Activated T-helper 2 cell treated with anti-CD3 and anti-CD28 coated beads, Interferon-gamma antibody, Interleukin-2, Interleukin-4, amounts not matched to agents 10 μg/mL and 5 μg/mL and 100 μg/mL, durations not matched to agents 14 hours and 24 hours and 36 hours (primary cell): ENCODE results near the gene TMEM234. TPM values are rescaled to one million over a fixed set of nuclear protein-coding genes. Genes with fewer than 3 reads are reported as not detected.
A peak's percentile ranks its signal among the peaks of the same experiment; 100 is the strongest.

Experiments
- DNase-seq: peaks from one replicate; pipeline ENCODE4 v3.0.0; 2021; ENCODE audit warnings: low spot score
- H3K27ac Mint-ChIP-seq: one replicate; pipeline ENCODE4 v1.8.0; 2021; ENCODE audit warnings: mixed read lengths
- H3K27me3 Mint-ChIP-seq: one replicate; pipeline ENCODE4 v1.8.0; 2021; ENCODE audit warnings: low read depth, mixed read lengths
- H3K36me3 Mint-ChIP-seq: one replicate; pipeline ENCODE4 v1.8.0; 2021; ENCODE audit warnings: low read depth, mixed read lengths
- H3K4me1 Mint-ChIP-seq: one replicate; pipeline ENCODE4 v1.8.0; 2021; ENCODE audit warnings: low read depth, mixed read lengths
- H3K4me3 Mint-ChIP-seq: one replicate; pipeline ENCODE4 v1.8.0; 2021; ENCODE audit warnings: low read depth, mild to moderate bottlenecking, moderate library complexity, mixed read lengths
- H3K9me3 Mint-ChIP-seq: one replicate; pipeline ENCODE4 v1.8.0; 2021; ENCODE audit warnings: mixed read lengths
- intact Hi-C: fragments of 100-400 bp; cut with micrococcal nuclease; formaldehyde crosslinking; loops from one replicate; pipeline ENCODE4 v1.15.1; 2023
- total RNA-seq: library from RNA; stranded (reverse); gene quantifications from 2 replicates; pipeline ENCODE4 v1.2.3, GENCODE V29; 2022

The TMEM234 gene
- total RNA-seq, 1 donor from 2014 or later: 12.1 TPM

DNA sequence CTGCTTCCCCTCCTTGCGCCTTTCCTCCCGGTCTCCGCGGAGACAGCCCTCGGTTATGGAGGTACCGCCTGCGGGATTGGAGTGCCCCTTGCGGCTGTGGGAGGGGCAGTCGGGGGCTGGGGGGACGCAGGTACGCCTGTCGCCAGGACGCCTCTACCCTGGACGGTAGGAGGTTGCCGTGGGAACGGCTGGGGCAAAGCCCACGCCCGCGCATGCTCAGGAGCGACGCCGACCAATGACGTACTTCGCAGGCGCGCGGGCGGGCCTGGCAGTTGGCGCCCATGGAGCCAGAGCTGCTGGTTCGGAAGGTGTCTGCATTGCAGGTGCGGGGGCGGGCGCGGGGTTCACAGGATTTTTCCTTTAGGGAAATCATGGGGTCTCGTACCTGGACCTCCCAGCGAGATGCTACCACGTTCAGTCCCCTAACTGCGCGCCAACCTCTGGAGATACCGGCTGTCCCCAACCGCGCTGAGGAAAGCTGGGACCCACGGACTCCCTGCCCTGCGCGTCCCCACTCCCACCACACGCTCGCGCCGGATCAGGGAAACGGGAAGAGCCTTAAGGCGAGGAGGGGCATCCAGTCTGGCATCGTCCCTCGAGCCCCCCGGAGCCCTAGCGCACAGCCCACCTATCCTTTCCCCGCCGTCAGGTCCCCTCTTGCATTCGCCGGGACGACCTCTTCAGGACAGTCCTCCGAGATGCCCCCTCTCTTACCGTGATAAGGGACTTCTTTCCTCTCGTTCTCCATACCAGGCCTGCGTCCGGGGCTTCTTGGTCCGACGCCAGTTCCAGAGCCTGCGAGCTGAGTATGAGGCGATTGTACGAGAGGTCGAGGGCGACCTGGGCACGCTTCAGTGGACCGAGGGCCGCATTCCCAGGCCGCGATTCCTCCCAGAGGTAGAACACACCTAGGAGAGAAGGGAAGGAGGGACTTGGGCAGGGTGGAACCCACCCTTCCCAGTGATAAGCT is 16.5 kb downstream of the TMEM234 start, which contains the start of gene IQCC:
IQCC (plus strand) TSS at position 271 of the 970 bp plus-strand sequence; CDS start at position 282, 11 bp downstream.
- H3K4me1 Mint-ChIP-seq: peaks cover 28% of the 10 kb centered on the region
- peak; percentile 82 for DNase-seq
- H3K36me3 Mint-ChIP-seq: peaks cover 37% of the 10 kb centered on the region
- peak within 1 kb of the TSS; percentile 87 for H3K4me3 Mint-ChIP-seq
- intact Hi-C loops: loop anchor here (10.0 kb wide), 1 partner anchor 609 kb away; the partner anchor contains the start of genes S100PBP and YARS1
- no peaks in the 10 kb centered on the region for H3K9me3 Mint-ChIP-seq
- H3K27me3 Mint-ChIP-seq: no peaks in the 10 kb centered on the region
- H3K27ac Mint-ChIP-seq: peak within 1 kb of the TSS; percentile 83

DNA sequence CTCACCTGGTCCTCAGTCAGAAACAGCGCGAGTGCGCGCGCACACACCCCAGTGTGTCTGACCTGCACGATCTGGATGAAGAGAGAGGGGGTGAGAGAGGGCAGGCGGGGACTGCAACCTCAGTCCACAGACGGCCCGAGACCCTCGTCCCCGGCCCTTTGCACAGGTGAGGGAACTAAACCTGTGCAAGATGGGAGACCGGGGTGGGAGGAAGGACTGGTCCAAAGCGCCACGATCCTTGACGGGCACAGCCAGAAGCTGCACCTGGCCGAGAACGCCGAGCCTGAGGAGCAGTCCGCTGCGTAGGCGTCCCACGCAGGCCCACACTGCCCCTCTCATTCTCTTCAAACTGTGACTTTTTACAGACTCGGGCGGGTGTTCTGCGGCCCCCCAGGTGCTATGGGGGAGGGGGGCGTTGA is 17.2 kb downstream of the TMEM234 start:
- Mint-ChIP-seq H3K4me3 (peak overlapping the region; percentile 87), H3K9me3 (no peaks in the 10 kb centered on the region), H3K36me3 (peaks cover 37% of the 10 kb centered on the region), H3K4me1 (peaks cover 34% of the 10 kb centered on the region), H3K27ac (peak overlapping the region; percentile 28), H3K27me3 (no peaks in the 10 kb centered on the region)
- intact Hi-C loops: loop anchor here (5.0 to 10.0 kb wide), 3 partner anchors 47 to 610 kb away; partner anchors contain the start of genes BSDC1, LCK, S100PBP and YARS1
- DNase-seq: no peak

DNA sequence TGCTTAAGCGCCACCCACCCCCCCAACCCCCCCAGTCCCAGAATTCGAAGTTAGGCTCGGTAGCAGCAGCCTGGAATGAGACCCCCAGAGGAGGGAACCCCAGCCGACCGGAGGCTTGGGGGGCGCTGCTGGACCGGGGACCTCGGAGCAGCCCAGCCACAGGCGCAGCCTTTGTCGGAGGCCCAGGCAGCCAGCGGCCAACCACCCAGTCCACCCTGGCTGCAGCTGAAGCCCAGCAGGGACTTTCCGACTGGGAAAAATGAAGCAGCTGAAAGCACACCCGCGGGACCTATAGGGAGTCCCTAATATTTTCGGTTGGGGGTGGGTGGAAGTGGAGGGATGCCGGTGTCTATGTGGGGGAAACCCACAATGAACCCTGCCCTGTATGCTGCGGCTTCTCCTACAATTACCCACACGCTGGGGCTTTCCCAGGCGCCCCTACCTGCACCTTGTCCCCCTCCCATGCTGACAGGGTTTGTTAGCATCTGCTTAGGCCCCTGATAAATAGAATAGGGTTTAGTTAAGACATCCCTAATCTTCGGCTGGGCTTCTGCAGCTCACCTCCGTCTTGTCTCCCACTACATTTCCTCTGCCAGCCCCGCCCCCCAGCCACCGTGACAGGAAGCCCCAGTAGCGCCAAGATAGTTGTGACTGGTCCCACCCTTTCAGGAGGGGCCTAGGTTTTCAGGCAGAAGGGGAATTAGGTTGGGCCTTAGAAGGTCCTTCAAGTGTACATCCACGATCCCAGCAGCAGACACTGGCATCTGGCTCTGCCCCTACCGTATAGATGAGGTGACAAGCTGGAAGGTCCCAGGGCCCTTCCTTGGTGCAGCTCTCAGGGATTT is 20.9 kb downstream of the TMEM234 start:
- H3K27ac Mint-ChIP-seq: peak overlapping the region; percentile 93
- no peaks in the 10 kb centered on the region for H3K9me3 Mint-ChIP-seq
- peaks cover 50% of the 10 kb centered on the region for H3K36me3 Mint-ChIP-seq
- H3K4me1 Mint-ChIP-seq: peaks cover 53% of the 10 kb centered on the region
- no peaks in the 10 kb centered on the region for H3K27me3 Mint-ChIP-seq
- intact Hi-C loops: loop anchor here (5.0 to 10.0 kb wide), 3 partner anchors 51 to 614 kb away; partner anchors contain the start of genes BSDC1, LCK, S100PBP and YARS1
- H3K4me3 Mint-ChIP-seq: peak overlapping the region; percentile 80
- DNase-seq: peak; percentile 76

DNA sequence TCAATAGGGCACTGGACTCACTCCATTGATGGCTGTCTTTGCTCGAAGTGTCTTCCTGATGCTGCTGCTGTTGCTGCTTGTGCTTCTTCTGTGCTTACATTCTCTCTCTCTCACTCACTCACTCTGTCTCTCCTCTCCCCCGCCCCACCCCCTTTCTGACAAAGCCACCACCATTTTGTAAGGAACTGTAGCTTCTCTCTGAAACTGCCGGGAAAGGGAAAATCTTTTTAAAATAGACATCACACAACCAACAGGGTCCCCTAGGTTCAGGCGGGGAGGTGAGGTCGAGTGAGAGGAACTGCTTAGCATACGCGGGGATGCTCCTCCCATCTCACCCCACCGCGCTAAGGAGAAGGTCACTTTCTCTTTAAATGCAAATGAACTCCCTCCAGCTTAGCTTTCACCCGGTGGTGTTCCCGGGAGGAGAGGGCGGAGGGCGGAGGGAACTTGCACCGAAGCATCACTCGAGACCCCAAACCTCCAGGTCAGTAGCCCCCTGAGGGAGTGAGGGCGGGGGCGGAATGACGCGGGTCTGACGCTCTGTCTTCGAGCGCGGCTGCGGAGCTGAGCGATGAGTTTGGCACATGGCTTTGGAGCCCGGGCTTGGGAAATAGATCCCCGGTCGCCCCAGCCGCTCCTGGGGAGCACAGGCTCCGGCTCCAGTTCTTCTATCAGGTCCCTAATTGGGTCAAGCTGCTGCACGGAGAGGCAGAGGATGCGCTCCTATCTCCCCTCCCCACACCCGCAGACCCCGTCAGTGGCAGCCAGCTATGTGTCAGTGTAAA is 21.7 kb downstream of the TMEM234 start, which contains the start of gene CCDC28B:
CCDC28B (plus strand) TSS at position 370 of the 785 bp plus-strand sequence. CDS start 1,341 bp downstream, outside the sequence.
- intact Hi-C loops: loop anchor here (1.0 to 10.0 kb wide), 4 partner anchors 20 to 614 kb away; partner anchors contain the start of genes BSDC1, LCK, S100PBP and YARS1

DNA sequence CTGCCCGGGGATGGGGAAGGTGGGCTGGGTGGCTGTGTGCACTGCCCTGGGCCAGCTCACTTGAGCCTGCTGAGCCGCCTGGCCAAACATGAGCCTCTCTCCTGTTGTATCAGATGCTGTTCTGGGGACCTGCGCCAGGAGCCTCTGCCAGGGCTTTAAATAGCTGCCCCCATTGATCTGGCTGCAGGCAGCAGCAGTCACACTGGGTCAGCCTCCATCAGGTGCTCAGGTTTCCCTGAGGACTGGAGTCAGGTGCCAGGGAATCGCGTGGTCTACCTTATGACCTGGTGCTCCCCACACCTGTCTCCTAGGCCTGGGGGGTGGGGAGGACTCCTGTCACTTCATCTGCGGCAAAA is 22.5 kb downstream of the TMEM234 start:
- intact Hi-C loops: loop anchor here (1.0 to 10.0 kb wide), 4 partner anchors 19 to 615 kb away; partner anchors contain the start of genes BSDC1, LCK, S100PBP and YARS1
- Mint-ChIP-seq H3K27me3 (no peaks in the 10 kb centered on the region), H3K4me3 (peak overlapping the region; percentile 80), H3K36me3 (peaks cover 60% of the 10 kb centered on the region), H3K4me1 (peaks cover 64% of the 10 kb centered on the region), H3K9me3 (no peaks in the 10 kb centered on the region), H3K27ac (peak overlapping the region; percentile 90)
- DNase-seq: no peak

More for the DNA sequence above, 21.7 kb downstream of the TMEM234 start, which contains the start of gene CCDC28B:
- no peaks in the 10 kb centered on the region for H3K27me3 Mint-ChIP-seq
- peaks cover 57% of the 10 kb centered on the region for H3K4me1 Mint-ChIP-seq
- no peaks in the 10 kb centered on the region for H3K9me3 Mint-ChIP-seq
- H3K36me3 Mint-ChIP-seq: peaks cover 56% of the 10 kb centered on the region
- peak; percentile 49 for DNase-seq
- peak within 1 kb of the TSS; percentile 80 for H3K4me3 Mint-ChIP-seq
- H3K27ac Mint-ChIP-seq: peak within 1 kb of the TSS; percentile 93

DNA sequence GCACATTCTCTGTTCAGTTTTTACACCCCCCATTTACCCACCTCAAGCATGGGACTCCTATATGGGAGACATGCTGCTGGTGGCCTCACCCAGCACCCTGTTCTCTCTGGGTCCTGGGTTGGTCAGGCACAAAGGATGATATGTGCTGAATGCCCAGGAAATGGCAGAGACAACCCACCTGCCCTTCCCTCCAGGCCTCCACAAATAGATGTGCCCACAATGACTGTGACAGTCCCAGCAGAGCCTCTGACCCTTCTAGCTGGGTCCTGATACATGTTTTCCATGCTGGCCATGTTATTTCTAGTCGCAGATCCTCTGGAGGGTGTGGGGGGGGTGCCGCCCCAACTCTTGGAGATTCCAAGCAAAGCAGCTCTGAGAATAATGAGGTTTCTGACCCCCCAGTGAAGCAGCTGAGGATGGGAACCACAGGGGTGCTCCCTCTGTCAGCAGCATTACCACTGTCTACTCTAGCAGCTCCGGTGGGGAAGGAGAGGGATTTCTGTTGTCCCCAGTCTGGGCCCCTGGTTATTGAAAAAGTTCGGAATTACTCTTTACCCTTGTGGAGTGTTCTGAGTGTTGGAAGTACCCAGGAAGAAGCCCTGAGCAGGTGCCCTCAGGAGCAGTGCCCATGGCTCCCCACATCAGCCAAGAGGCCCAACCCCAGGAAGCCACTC is 23.0 kb downstream of the TMEM234 start:
- Mint-ChIP-seq H3K36me3 (peaks cover 60% of the 10 kb centered on the region), H3K9me3 (no peaks in the 10 kb centered on the region), H3K27me3 (no peaks in the 10 kb centered on the region), H3K27ac (peak overlapping the region; percentile 24), H3K4me1 (peaks cover 69% of the 10 kb centered on the region), H3K4me3 (peak overlapping the region; percentile 23)
- intact Hi-C loops: no loop called here
- no peak for DNase-seq

DNA sequence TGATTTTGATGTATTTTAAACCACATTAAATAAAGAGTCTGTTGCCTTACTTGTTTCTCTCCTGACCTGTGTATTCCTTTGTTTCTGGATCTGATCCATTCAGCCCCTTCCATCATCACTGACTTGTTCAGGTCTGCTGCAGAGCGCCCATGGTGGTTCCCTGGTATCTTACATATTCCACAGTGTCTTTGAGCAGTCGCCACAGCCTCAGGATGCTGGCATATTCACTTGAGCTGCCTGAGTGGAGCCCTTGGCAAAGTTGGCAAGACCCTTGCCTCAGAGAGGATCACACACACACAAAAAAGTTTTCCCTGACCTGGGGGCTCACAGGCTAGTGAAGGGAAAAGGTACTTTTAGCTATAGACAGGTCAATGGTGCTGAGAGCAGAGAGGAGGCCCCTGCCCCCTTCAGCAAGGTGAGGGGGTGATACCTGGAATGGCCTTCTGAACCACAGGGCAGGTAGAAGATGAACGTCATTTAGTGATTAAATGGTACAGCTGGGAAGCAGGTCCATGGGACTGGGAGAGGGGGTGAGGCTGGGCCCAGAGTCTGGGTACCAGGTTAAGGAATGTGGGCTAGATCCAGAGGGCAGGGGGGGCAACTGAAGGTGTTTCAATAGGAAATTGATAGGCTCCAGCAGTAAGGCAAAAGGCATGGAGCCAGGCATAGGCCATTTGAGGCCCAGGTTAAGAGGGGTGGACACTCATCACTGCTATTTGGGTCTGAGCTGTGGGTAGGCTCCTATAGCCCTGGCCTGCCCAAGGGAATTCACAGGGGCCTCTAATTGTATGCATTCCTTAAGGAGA is 23.7 kb downstream of the TMEM234 start:
- Mint-ChIP-seq H3K36me3 (peaks cover 61% of the 10 kb centered on the region), H3K4me1 (peaks cover 71% of the 10 kb centered on the region), H3K4me3 (peak overlapping the region; percentile 15), H3K9me3 (no peaks in the 10 kb centered on the region), H3K27me3 (no peaks in the 10 kb centered on the region), H3K27ac (peak overlapping the region; percentile 24)
- intact Hi-C loops: no loop called here
- no peak for DNase-seq

DNA sequence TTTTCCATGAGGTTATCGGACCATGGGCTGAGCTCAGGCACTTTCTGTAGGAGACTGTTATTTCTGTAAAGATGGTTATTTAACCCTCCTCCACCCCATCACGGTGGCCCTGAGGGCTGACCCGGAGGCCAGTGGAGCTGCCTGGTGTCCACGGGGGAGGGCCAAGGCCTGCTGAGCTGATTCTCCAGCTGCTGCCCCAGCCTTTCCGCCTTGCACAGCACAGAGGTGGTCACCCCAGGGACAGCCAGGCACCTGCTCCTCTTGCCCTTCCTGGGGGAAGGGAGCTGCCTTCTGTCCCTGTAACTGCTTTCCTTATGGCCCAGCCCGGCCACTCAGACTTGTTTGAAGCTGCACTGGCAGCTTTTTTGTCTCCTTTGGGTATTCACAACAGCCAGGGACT is 24.3 kb downstream of the TMEM234 start:
- no peak for DNase-seq
- no peaks in the 10 kb centered on the region for H3K9me3 Mint-ChIP-seq
- peaks cover 74% of the 10 kb centered on the region for H3K4me1 Mint-ChIP-seq
- H3K27me3 Mint-ChIP-seq: no peaks in the 10 kb centered on the region
- intact Hi-C loops: no loop called here
- no peak overlapping the region for H3K4me3 Mint-ChIP-seq
- H3K36me3 Mint-ChIP-seq: peaks cover 64% of the 10 kb centered on the region
- no peak overlapping the region for H3K27ac Mint-ChIP-seq

DNA sequence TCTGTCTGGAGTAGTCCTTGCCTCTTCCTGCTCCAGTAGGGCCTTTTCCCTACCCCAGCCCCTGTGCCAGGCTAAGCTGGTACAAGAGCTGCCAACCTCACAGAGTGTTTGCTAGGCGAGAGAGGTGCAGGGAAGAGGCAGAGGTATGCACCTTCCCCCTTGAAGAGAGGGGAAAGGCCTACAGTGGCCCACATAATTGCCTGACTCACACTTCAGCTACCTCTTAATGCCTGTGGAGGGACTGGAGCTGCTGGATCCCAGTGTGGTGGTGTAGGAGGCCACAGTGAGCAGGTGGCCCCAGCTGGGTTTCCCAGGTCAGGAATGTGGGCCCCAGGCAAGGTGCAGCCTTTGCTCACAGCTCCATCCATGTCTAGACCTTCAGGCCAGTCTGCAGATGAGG is 25.1 kb downstream of the TMEM234 start:
- Mint-ChIP-seq H3K27me3 (no peaks in the 10 kb centered on the region), H3K4me3 (no peak overlapping the region), H3K9me3 (no peaks in the 10 kb centered on the region), H3K4me1 (peaks cover 71% of the 10 kb centered on the region), H3K36me3 (peaks cover 68% of the 10 kb centered on the region), H3K27ac (peak overlapping the region; percentile 66)
- DNase-seq: no peak
- intact Hi-C loops: no loop called here

DNA sequence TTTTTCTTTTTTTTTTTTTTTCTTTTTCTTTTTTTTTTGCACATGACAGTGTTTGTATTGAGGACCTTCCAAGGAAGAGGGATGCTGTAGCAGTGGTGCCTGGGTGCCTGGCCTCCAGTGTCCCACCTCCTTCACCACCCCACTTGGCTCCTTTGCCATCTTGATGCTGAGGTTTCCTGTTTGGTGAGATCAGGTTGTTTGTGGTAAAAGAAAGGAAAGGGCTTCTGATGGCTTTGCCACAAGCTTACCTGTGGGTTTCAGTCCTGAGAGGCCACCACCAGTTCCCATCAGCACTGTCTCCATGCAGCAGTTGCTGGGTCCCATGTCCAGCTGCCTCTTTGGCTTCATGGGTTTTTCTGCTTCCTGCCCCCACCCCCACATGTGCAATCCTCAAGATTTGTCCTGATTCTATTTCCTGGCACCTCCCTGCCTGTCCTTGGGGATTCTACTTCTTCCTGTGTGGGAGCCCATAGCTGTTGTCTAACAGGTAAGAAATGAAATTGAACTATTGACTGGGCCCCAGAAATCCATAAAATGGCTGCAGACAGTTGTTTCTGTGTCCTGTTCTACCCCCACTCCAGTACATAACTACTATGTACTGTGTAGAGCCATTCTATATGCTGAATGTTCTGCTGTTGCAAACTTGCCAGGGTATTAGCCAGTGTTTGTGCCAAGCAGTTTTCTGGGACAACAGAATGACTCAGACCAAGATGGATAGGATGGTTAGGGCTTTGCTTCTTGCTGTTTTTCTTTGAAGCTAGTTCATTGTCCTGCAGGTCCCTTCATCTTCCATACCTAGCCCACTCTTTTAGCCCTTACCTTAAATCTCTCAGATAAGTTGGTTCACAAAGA is 26.0 kb downstream of the TMEM234 start:
- no peaks in the 10 kb centered on the region for H3K9me3 Mint-ChIP-seq
- intact Hi-C loops: no loop called here
- H3K4me3 Mint-ChIP-seq: no peak overlapping the region
- H3K4me1 Mint-ChIP-seq: peaks cover 62% of the 10 kb centered on the region
- H3K27ac Mint-ChIP-seq: peak overlapping the region; percentile 50
- H3K27me3 Mint-ChIP-seq: no peaks in the 10 kb centered on the region
- DNase-seq: no peak
- H3K36me3 Mint-ChIP-seq: peaks cover 73% of the 10 kb centered on the region
